H54 (cell line): ENCODE data around the gene ADIPOR1.

ENCODE experiments used
- DNase-seq: peaks from one replicate; pipeline ENCODE4 v3.0.0; 2011; ENCODE audit warnings: low spot score, mixed read lengths; ENCODE audit not compliant: insufficient read length
- FAIRE-seq: peaks from 3 replicates; lab custom pipeline; 2011; peaks lifted over from hg19 to GRCh38; lab: Jason Lieb, UNC
- POLR2A ChIP-seq: IDR thresholded peaks from 2 replicates; pipeline ENCODE4 v1.6.1; 2011; ENCODE audit warnings: low read depth, mild to moderate bottlenecking, low read length

Gene ADIPOR1

DNA sequence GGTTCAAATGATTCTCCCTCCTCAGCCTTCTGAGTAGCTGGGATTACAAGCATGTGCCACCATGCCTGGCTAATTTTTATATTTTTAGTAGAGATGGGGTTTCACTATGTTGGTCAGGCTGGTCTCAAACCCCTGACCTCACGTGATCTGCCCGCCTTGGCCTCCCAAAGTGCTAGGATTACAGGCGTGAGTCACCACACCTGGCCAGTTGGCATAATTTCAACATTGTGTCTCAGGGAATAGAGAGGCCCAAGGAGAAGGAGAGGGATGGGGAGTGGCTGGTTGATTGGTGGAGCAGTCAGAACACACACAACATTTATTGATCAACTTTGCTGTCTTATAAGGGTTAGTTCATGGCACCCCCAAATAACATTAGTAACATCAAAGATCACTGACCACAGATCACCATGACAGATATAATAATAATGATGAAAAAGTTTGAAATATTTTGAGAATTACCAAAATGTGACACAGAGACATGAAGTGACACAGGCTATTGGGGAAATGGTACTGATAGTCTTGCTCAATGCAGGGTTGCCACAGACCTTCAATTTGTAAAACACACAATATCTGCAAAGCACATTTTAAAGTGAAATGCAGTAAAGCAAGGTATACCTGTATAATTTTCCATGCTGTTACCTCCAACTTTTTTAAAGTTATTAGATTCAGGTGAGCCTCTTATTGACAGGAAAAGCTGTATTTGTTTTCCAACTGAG, 24.8 kb upstream of the ADIPOR1 start:
- TF ChIP-seq POLR2A: no peak
- no peak for FAIRE-seq
- no peak for DNase-seq

DNA sequence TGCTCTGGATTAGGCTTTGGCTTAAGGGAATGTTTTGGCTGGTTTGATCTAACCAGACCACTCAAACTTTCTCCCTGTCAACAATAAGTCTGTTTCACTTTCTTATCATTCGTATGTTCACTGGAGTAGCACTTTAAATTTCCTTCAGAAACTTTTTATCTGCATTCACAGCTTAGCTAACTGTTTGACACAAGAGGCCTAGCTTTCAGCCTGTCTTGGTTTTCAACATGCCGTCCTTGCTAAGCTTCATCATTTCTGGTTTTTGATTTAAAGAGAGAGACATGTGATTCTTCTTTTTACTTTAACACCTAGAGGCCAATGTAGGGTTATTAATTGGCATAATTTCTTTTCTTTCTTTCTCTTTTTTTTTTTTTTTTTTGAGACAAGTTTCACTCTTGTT, 23.8 kb upstream of the ADIPOR1 start:
- no peak for TF ChIP-seq POLR2A
- DNase-seq (no peak), FAIRE-seq (no peak)

DNA sequence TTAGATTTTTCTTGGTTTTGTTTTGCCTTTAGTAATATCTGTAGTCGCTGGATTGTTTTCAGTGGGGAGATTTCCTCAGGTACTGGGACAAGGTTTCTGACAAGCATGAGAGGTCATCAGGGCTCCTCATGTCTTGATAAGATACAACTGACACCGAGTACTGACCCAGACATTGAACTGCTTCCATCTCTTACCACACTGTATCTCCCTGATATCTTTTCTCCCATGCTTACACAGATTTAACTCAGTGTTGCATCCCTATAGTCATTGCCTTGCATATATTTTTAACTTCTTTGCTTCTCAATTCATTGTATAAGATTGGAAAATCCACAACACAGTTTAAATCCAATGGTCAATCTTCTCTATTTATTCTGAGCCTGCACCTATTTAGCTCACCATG, 21.3 kb upstream of the ADIPOR1 start:
- TF ChIP-seq POLR2A: no peak
- DNase-seq: no peak
- FAIRE-seq: no peak

DNA sequence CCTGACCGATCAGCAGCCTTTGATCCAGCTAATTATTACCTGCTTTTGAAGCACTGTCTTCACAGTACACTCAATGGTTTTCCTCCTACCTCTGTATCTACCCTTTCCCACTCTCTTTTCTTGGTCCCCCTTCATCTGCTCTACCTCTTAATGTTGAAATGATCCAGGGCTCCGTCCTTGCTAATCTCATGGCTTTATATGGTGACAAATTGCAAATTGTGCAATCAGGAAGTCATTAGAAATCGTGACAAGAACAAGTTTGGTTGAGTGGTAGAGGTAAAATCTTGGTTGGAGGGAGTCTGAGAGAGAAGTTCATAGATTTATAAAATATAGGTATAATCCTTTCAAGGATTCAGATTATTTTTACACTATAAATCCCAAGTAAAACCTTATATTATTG, 18.5 kb upstream of the ADIPOR1 start:
- FAIRE-seq: no peak
- no peak for DNase-seq
- TF ChIP-seq POLR2A: no peak

GRCh38 chr1:202974856-202975255, 16.7 kb upstream of the ADIPOR1 start:
- DNase-seq: no peak
- no peak for TF ChIP-seq POLR2A
- no peak for FAIRE-seq

- no peak for TF ChIP-seq POLR2A
- FAIRE-seq (no peak), DNase-seq (no peak)
These were observed 13.9 kb upstream of the ADIPOR1 start for GRCh38 chr1:202972046-202972445.

DNA sequence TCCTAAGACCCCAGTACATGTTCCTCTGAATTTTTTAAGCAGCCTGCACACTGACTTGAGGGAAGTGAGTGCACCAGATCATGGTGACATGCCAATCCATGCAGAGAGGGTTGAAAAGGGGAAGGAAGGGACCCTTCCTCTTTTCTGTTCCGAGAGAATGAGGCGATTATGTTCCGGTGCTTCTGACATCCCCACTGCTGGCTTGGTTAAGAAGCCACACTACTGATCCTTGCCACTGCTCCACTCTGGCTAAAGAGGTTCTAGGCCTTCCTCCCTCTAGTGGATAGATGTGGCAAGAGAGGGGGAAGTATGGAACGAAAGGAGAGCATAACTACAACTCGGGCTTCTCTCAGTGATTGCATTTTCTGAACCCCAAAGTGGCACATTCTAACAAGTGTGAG, 10.8 kb upstream of the ADIPOR1 start:
- peak; percentile 72 for DNase-seq
- no peak for FAIRE-seq
- no peak for TF ChIP-seq POLR2A

DNA sequence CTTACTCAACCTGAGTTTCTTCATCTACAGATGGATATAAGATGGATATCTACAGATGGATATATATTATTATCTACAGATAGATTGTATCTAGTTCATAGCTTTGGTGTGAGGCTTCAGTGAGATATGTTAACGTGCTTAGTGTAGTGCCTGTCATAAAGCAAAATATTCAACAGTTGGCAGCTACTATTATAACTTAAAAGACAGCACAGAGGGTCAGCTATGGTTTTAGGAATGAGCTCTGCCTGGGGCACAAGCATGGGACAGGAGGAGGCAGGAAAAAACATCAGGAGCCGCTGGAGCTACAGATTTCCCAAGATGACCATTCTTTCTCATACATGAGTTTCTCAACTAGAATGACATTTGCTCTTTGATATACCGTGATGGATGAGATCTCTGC, 10.2 kb upstream of the ADIPOR1 start:
- no peak for FAIRE-seq
- DNase-seq: no peak
- TF ChIP-seq POLR2A: no peak

- no peak for TF ChIP-seq POLR2A
- FAIRE-seq (no peak), DNase-seq (no peak)
These were observed 9.7 kb upstream of the ADIPOR1 start for GRCh38 chr1:202967684-202968281.

GRCh38 chr1:202966006-202966898, 8.1 kb upstream of the ADIPOR1 start:
- DNase-seq: no peak
- FAIRE-seq: no peak
- TF ChIP-seq POLR2A: no peak

- DNase-seq: no peak
- TF ChIP-seq POLR2A: no peak
- no peak for FAIRE-seq
These were observed 7.3 kb upstream of the ADIPOR1 start for GRCh38 chr1:202965422-202965821.

DNA sequence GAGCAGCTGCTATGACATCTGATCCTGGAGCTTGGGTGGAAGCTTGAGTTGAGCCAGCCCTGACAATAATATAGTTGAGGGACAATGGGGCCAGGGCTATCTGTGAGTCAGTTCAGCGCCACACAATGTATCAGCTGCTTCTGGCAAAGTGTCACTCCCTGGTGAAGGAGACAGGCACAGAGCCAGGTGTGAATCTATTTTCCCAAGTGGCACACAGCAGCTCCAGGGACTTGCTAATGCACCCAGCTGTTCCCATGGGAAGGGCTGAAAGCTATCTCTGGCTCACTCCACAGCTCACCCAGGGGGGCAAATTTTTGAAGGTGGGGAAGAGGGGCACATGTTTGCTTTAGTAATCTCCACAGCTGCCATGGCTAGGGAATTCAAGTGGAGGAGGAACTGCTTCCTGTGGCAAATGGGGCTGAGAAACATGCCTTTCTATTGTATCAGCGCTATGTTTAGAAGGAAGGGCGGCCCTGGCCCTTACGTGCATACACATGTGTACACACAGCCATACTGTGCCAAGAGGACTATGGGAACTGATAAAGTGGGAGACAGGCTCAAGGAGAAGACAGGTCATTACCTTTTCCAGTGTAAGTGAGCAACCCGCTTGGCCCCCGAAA, 6.8 kb upstream of the ADIPOR1 start:
- no peak for DNase-seq
- no peak for FAIRE-seq
- no peak for TF ChIP-seq POLR2A

GRCh38 chr1:202961220-202961880, 3.2 kb upstream of the ADIPOR1 start:
- FAIRE-seq: no peak
- no peak for TF ChIP-seq POLR2A
- no peak for DNase-seq
